Neural crest cell (in vitro differentiated cells): Measurements from ENCODE around the gene PLXNA2. TPM values are rescaled to one million over a fixed set of nuclear protein-coding genes. Genes with fewer than 3 reads are reported as not detected.

Experiments used
- DNase-seq: peaks from one replicate; pipeline ENCODE4 v3.0.0; 2021; ENCODE audit warnings: low read depth, mixed read lengths, low spot score
- H3K27ac Mint-ChIP-seq: one replicate; pipeline ENCODE4 v1.8.0; 2021; ENCODE audit warnings: mild to moderate bottlenecking, mixed read lengths; ENCODE audit not compliant: unreplicated experiment
- H3K27me3 Mint-ChIP-seq: 2 replicates; pipeline ENCODE4 v1.8.0; 2021; ENCODE audit warnings: low read depth, mild to moderate bottlenecking, mixed read lengths
- H3K36me3 Mint-ChIP-seq: 2 replicates; pipeline ENCODE4 v1.8.0; 2021; ENCODE audit warnings: low read depth, mild to moderate bottlenecking, mixed read lengths
- H3K4me1 Mint-ChIP-seq: 2 replicates; pipeline ENCODE4 v1.8.0; 2021; ENCODE audit warnings: mixed read lengths
- H3K4me3 Mint-ChIP-seq: one replicate; pipeline ENCODE4 v1.8.0; 2021; ENCODE audit warnings: mild to moderate bottlenecking, mixed read lengths
- H3K9me3 Mint-ChIP-seq: 2 replicates; pipeline ENCODE4 v1.8.0; 2021; ENCODE audit warnings: mixed read lengths
- CTCF ChIP-seq: fragments of 200-600 bp; sonication (generic); conservative IDR thresholded peaks from 2 replicates; pipeline ENCODE4 v1.5.0; 2021; ENCODE audit warnings: antibody characterized with exemption, mild to moderate bottlenecking
- total RNA-seq: library from RNA; stranded (reverse); gene quantifications from 2 replicates; pipeline ENCODE4 v1.2.1, GENCODE V29; 2021

Gene PLXNA2
- total RNA-seq, 1 donor from 2014 or later: 37.7 TPM

GRCh38 chr1:208026880-208027438 lies 217.2 kb downstream of the PLXNA2 start:
- no peak for TF ChIP-seq CTCF
- H3K27me3 Mint-ChIP-seq: peaks cover 5% of the 10 kb centered on the region
- peaks cover 22% of the 10 kb centered on the region for H3K4me1 Mint-ChIP-seq
- no peak overlapping the region for H3K27ac Mint-ChIP-seq
- no peaks in the 10 kb centered on the region for H3K9me3 Mint-ChIP-seq
- H3K36me3 Mint-ChIP-seq: peaks cover 11% of the 10 kb centered on the region
- DNase-seq: no peak
- no peak overlapping the region for H3K4me3 Mint-ChIP-seq

GRCh38 chr1:208025031-208025430 lies 219.2 kb downstream of the PLXNA2 start:
- no peak for TF ChIP-seq CTCF
- Mint-ChIP-seq H3K4me1 (peaks cover 19% of the 10 kb centered on the region), H3K9me3 (no peaks in the 10 kb centered on the region), H3K27me3 (peaks cover 11% of the 10 kb centered on the region), H3K4me3 (no peak overlapping the region), H3K36me3 (peaks cover 11% of the 10 kb centered on the region), H3K27ac (no peak overlapping the region)
- DNase-seq: no peak

GRCh38 chr1:208024406-208024805 lies 219.8 kb downstream of the PLXNA2 start:
- DNase-seq: no peak
- peaks cover 13% of the 10 kb centered on the region for H3K4me1 Mint-ChIP-seq
- no peak overlapping the region for H3K27ac Mint-ChIP-seq
- H3K4me3 Mint-ChIP-seq: no peak overlapping the region
- peaks cover 11% of the 10 kb centered on the region for H3K36me3 Mint-ChIP-seq
- no peaks in the 10 kb centered on the region for H3K9me3 Mint-ChIP-seq
- H3K27me3 Mint-ChIP-seq: peaks cover 10% of the 10 kb centered on the region
- TF ChIP-seq CTCF: no peak

GRCh38 chr1:208019257-208019656 lies 224.9 kb downstream of the PLXNA2 start:
- no peak for TF ChIP-seq CTCF
- DNase-seq: no peak
- no peak overlapping the region for H3K4me3 Mint-ChIP-seq
- H3K9me3 Mint-ChIP-seq: no peaks in the 10 kb centered on the region
- H3K27me3 Mint-ChIP-seq: peaks cover 10% of the 10 kb centered on the region
- peaks cover 5% of the 10 kb centered on the region for H3K4me1 Mint-ChIP-seq
- H3K27ac Mint-ChIP-seq: no peak overlapping the region
- H3K36me3 Mint-ChIP-seq: no peaks in the 10 kb centered on the region

- Mint-ChIP-seq H3K4me3 (no peak overlapping the region), H3K36me3 (no peaks in the 10 kb centered on the region), H3K4me1 (no peaks in the 10 kb centered on the region), H3K27me3 (peaks cover 2% of the 10 kb centered on the region), H3K9me3 (no peaks in the 10 kb centered on the region), H3K27ac (no peak overlapping the region)
- DNase-seq: no peak
- TF ChIP-seq CTCF: no peak
Observed at GRCh38 chr1:208015255-208015654, 228.9 kb downstream of the PLXNA2 start.
